ENCODE results near the gene COX4I2. TPM values are rescaled to one million over a fixed set of nuclear protein-coding genes. Genes with fewer than 3 reads are reported as not detected.

The COX4I2 gene
- total RNA-seq, 4 donors from 2014 or later, result not detected

DNA sequence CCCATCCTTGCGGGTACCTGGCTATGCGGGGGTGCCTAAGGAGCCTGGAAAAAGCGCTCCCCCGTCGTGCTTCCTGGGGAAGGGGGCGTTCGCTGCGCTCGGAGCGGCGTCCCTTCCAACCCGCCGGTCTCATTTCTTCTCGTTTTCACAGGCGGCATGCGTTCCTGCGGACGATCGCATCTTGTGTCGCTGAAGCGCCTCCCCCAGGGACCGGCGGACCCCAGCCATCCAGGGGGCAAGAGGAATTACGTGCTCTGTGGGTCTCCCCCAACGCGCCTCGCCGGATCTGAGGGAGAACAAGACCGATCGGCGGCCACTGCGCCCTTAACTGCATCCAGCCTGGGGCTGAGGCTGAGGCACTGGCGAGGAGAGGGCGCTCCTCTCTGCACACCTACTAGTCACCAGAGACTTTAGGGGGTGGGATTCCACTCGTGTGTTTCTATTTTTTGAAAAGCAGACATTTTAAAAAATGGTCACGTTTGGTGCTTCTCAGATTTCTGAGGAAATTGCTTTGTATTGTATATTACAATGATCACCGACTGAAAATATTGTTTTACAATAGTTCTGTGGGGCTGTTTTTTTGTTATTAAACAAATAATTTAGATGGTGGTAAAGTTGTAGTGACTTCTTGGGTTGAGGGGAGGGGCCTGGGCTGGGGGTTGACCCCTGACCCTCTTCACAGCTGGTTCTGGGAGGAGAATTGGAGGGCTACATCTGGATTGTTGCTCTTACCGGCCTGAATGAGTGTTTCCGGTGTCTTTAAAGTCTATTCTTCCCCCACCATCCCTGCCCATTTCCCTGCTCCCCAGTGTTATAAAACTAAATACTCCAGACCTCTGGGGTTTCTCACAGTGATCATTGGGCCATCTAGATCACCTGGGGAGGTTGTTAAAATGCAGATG, 31.6 kb upstream of the COX4I2 start:
- TF ChIP-seq EP300 (IDR thresholded peaks at IDR 0.05; ENCODE audit: low read depth) (no peak), POLR2AphosphoS5 (IDR thresholded peaks at IDR 0.05) (peak; percentile 28 to 56 (median 42))
- TF ChIP-seq, protein P1, sequence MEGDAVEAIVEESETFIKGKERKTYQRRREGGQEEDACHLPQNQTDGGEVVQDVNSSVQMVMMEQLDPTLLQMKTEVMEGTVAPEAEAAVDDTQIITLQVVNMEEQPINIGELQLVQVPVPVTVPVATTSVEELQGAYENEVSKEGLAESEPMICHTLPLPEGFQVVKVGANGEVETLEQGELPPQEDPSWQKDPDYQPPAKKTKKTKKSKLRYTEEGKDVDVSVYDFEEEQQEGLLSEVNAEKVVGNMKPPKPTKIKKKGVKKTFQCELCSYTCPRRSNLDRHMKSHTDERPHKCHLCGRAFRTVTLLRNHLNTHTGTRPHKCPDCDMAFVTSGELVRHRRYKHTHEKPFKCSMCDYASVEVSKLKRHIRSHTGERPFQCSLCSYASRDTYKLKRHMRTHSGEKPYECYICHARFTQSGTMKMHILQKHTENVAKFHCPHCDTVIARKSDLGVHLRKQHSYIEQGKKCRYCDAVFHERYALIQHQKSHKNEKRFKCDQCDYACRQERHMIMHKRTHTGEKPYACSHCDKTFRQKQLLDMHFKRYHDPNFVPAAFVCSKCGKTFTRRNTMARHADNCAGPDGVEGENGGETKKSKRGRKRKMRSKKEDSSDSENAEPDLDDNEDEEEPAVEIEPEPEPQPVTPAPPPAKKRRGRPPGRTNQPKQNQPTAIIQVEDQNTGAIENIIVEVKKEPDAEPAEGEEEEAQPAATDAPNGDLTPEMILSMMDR (IDR thresholded peaks at IDR 0.05), result no peak
- Histone ChIP-seq H3K4me3 (peak overlapping the region; percentile 61 to 85 (median 72)), H3K27ac (peak overlapping the region; percentile 91 to 93 (median 92)), H3K4me1 (peaks cover 19 to 61% (median 51%) of the 10 kb centered on the region in 4 donors), H3K36me3 (no peaks in the 10 kb centered on the region), H3K27me3 (no peaks in the 10 kb centered on the region), H3K9me3 (no peaks in the 10 kb centered on the region)
- in situ Hi-C loops (cut with MboI; ENCODE audit: low pct_ligation_motif_present in 1 of 4, low pct_unique_long_range_greater_than_20kb in 1 of 4, low sequenced_read_pairs in 3 of 4), result no loop called here
- WGBS, 2 donors (ENCODE audit: low coverage in 1 of 2), result 4 to 47% methylated on average over 4 to 34 of the region's 39 CpGs
- peak; percentile 57 for DNase-seq
- intact Hi-C loops (cut with DNase I; ENCODE audit: low total_unique reads), result no loop called here

DNA sequence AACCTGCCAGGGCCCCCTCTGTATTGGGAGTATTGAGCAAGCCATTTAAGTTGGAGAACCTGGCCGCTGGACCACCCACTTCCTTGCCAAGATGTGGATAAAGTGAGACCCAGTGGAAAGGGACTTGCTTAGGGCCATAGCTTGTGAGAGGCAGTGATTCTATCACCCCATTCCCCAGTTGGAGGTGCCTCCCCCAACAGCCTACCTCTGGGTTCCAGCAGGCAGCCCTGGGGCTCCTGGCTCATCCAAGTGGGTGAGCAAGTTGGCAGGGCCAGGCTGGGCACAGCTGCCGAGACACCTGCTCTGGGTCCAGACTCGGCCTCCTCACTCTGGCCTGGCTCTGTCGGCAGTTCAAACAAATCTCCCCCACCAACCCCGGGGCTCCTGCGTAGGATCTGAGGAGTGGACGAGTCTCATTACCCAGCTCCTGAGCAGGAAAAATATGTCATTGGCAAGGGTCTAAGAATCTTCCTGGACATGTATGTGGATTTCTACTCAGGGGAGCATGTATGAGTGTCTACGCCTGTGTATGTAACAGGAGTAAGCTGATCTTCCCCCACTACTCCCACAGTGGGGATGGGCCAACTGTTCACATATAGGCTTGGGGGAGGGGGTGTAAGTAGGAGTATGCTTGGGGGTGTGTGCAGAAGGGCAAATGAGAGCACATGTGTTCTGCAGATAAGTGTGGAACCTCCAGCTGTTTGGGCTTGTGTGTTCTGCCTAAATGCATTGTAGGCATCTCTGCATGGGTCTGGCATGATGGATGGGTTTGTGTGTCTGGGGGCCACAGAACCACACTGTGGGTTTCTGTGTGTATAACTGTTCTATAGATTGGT, 30.7 kb upstream of the COX4I2 start:
- H3K4me1 ChIP-seq, result peaks cover 19 to 70% (median 55%) of the 10 kb centered on the region in 4 donors
- no peaks in the 10 kb centered on the region for H3K36me3 ChIP-seq
- no peaks in the 10 kb centered on the region for H3K9me3 ChIP-seq
- peak; percentile 55 for DNase-seq
- TF ChIP-seq POLR2A (IDR thresholded peaks at IDR 0.05), result peak; percentile 65
- peak in 2 of 3 donors; percentile 55 to 59 for TF ChIP-seq POLR2AphosphoS5 (IDR thresholded peaks at IDR 0.05)
- TF ChIP-seq, protein P1 (IDR thresholded peaks at IDR 0.05), result no peak
- TF ChIP-seq EP300 (IDR thresholded peaks at IDR 0.05; ENCODE audit: low read depth), result no peak
- H3K4me3 ChIP-seq, result peak overlapping the region; percentile 16 to 74 (median 66)
- peak overlapping the region; percentile 91 to 93 (median 92) for H3K27ac ChIP-seq
- intact Hi-C loops (cut with DNase I; ENCODE audit: low total_unique reads) (no loop called here), in situ Hi-C loops (cut with MboI; ENCODE audit: low pct_ligation_motif_present in 1 of 4, low pct_unique_long_range_greater_than_20kb in 1 of 4, low sequenced_read_pairs in 3 of 4) (no loop called here)
- H3K27me3 ChIP-seq, result no peaks in the 10 kb centered on the region
- 49 to 50% methylated on average over 1 to 6 of the region's 8 CpGs for WGBS, 2 donors (ENCODE audit: low coverage in 1 of 2)

DNA sequence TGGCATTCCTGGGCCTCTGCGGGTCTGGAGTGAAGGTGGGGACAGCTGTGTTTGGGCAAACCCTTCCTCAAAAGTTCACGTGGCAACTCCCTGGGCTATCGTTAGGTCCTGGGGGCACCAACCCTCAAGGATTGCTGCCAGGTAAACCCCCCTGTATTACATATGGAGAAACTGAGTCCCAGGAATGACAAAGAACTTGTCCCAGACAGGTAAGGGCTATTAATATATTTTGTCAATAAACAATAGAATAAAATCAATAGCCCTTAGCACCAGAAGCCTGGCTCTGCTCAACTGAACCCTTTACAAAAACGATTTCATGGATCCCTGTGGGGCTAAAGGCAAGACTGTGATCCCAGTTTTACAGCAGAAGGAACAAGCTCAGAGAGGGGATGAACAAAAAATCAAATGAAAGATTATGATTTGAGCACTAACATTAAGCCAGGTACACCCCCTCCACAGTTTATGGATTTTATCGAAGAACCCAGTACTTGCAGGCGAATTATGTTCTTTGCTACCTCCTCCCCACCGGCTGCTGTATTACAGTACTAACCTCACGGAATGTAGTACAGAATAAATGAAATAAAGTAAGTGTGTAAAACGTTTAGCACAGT, 30.0 kb upstream of the COX4I2 start:
- in situ Hi-C loops (cut with MboI; ENCODE audit: low pct_ligation_motif_present in 1 of 4, low pct_unique_long_range_greater_than_20kb in 1 of 4, low sequenced_read_pairs in 3 of 4), result no loop called here
- Histone ChIP-seq H3K27me3 (no peaks in the 10 kb centered on the region), H3K36me3 (no peaks in the 10 kb centered on the region), H3K9me3 (no peaks in the 10 kb centered on the region), H3K4me1 (peaks cover 21 to 72% (median 60%) of the 10 kb centered on the region in 4 donors), H3K27ac (peak overlapping the region; percentile 91 to 93 (median 92)), H3K4me3 (peak overlapping the region in 2 of 4 donors; percentile 0 to 71)
- 30 to 34% methylated on average over 7 to 9 of the region's 9 CpGs for WGBS, 2 donors (ENCODE audit: low coverage in 1 of 2)
- intact Hi-C loops (cut with DNase I; ENCODE audit: low total_unique reads), result no loop called here
- TF ChIP-seq EP300 (IDR thresholded peaks at IDR 0.05; ENCODE audit: low read depth), result no peak
- TF ChIP-seq POLR2AphosphoS5 (IDR thresholded peaks at IDR 0.05), result no peak
- no peak for TF ChIP-seq POLR2A (IDR thresholded peaks at IDR 0.05)
- TF ChIP-seq, protein P1 (IDR thresholded peaks at IDR 0.05), result no peak
- DNase-seq, result no peak

All from transverse colon (tissue), 4 donors.